GM18873 (cell line): ENCODE data around the gene DHX38.

Source experiments
- ATAC-seq: cut with Tn5 transposase; IDR thresholded peaks from one replicate; pipeline ENCODE4 v1.9.1; 2021; ENCODE audit warnings: mild to moderate bottlenecking, moderate library complexity, moderate number of reproducible peaks; ENCODE audit not compliant: unreplicated experiment, low FRiP score

DHX38 gene

GRCh38 chr16:72159801-72160200 is 66.2 kb downstream of the DHX38 start:
- no peak for ATAC-seq

DNA sequence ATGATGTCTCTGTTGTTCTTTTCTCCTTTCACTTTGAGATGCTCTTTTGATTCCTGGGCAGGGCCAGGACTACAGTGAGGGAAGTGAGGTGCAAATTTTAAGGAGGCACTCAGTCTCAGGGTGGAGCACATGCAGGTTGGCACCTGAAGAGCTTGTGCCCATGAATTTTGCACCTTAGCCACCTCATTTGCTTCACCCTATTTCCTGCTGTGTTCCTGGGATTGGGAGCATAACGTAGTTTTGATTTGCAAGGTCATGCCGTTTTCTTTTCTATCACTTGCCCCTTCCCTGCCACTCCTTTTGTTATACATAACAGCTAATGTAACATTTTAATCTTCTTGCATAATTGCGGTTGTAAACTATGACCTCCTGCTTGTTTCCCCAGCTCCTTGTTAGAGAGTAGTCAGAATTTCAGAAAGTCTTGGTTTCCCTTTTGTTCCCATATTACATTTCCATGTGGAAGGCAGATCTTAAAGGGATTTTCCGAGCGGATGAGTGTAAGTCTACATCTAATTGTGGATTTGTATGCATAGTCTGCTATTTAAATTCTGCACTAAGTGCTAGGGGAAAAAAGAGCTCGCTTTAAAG is 68.6 kb downstream of the DHX38 start:
- ATAC-seq, result no peak
